ENCODE results near the gene POU4F1. TPM values are rescaled to one million over a fixed set of nuclear protein-coding genes. Genes with fewer than 3 reads are reported as not detected.

POU4F1 gene
- total and polyA plus RNA-seq, 2 donors (not counting 3 experiments of a cell fraction or from before 2014, with no cell fraction given) = 0.30 to 1.1 TPM

DNA sequence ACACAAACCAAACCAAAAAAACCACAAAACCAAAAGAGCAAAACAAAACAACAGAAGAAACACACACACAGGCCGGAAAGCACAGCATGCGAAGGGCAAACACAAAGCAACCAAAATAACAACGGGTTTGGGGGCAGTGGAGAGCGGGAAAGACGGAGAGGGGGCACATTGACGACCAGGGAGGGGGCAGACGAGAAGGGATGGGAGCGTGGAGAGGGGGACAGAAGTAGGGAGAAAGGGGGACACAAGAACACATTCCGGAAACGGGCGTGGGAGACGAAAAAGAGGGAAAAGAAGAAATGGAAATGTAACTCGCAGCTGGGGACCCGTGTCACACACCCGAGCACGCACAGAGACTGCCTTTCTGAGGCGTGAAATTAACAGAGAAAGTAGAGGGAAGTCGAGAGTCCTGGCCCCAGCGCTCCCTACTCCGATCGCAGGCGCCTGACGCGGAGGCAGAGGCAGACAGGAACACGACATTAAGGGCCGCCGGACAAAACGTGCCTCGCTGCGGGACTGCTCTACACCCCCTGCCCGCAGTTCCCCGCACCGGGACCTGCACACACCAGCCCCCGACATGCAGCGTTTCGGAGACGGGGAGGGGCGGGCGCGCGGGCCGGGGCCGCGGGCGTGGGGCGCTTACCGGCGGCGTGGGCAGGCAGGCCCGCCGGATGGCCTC, 652 bp downstream of the POU4F1 start:
- Histone ChIP-seq H3K9ac (replicated peaks; ENCODE audit: extremely low read depth, insufficient read depth, low read length) (no peak overlapping the region), H3K9me3 (replicated peaks; ENCODE audit: control insufficient read depth, insufficient read depth, low read length) (no peaks in the 10 kb centered on the region), H3K4me1 (ENCODE audit: control insufficient read depth, extremely low read depth, insufficient read depth, low read length) (no peaks in the 10 kb centered on the region), H3K9me1 (replicated peaks; ENCODE audit: control insufficient read depth, extremely low read depth, insufficient read depth, low read length) (no peaks in the 10 kb centered on the region), H3K36me3 (ENCODE audit: control insufficient read depth in 2 of 2, extremely low read depth in 1 of 2, insufficient read depth in 2 of 2, low read length in 2 of 2) (no peaks in the 10 kb centered on the region), H3K27ac (ENCODE audit: insufficient read depth, low read depth, low read length) (no peak overlapping the region), H4K20me1 (replicated peaks; ENCODE audit: control insufficient read depth, extremely low read depth, insufficient read depth, low read length) (no peaks in the 10 kb centered on the region), H3K27me3 (ENCODE audit: control insufficient read depth in 2 of 2, insufficient read depth in 2 of 2, low read length in 2 of 2) (peaks cover 76 to 91% of the 10 kb centered on the region in 2 experiments), H3K4me2 (ENCODE audit: insufficient read depth, low read length) (peak overlapping the region; percentile 57), H3K79me2 (ENCODE audit: control insufficient read depth, insufficient read depth, low read length) (no peaks in the 10 kb centered on the region), H2AFZ (ENCODE audit: low read depth, low read length) (peak overlapping the region; percentile 55), H3K4me3 (replicated peaks in 1 of 3; ENCODE audit: insufficient read depth in 1 of 3, low read depth in 1 of 3, low read length in 3 of 3) (peak overlapping the region; percentile 11 to 39 (median 33))
- BruUV-seq (replicated peaks) = no TSS peak
- POLR2A ChIA-PET = no interaction called here
- intact Hi-C loops (cut with micrococcal nuclease) (loop anchor here (5.0 kb wide), 1 partner anchor 470 kb away; no protein-coding TSS in a partner anchor), dilution Hi-C loops (cut with MboI; ENCODE audit: extremely low pct_ligation_motif_present, low sequenced_read_pairs) (no loop called here)
- no peak for FAIRE-seq
- CTCF ChIA-PET = interaction anchor here (1.0 to 1.2 kb wide), 2 partner anchors 10 to 465 kb away, joined by 3 to 4 read pairs; no protein-coding TSS in a partner anchor
- no peak for DNase-seq (ENCODE audit: low read depth, low spot score)
- TF ChIP-seq EZH2 (IDR thresholded peaks at IDR 0.05; ENCODE audit: borderline replicate concordance, low read depth, low read length, severe bottlenecking) (peak; percentile 99), GATA2 (IDR thresholded peaks at IDR 0.05; ENCODE audit: insufficient read depth, insufficient read length, low read depth, low read length) (no peak)
- TF ChIP-seq, protein P1, sequence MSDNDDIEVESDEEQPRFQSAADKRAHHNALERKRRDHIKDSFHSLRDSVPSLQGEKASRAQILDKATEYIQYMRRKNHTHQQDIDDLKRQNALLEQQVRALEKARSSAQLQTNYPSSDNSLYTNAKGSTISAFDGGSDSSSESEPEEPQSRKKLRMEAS (IDR thresholded peaks at IDR 0.05; ENCODE audit: insufficient read depth, insufficient read length) = no peak

DNA sequence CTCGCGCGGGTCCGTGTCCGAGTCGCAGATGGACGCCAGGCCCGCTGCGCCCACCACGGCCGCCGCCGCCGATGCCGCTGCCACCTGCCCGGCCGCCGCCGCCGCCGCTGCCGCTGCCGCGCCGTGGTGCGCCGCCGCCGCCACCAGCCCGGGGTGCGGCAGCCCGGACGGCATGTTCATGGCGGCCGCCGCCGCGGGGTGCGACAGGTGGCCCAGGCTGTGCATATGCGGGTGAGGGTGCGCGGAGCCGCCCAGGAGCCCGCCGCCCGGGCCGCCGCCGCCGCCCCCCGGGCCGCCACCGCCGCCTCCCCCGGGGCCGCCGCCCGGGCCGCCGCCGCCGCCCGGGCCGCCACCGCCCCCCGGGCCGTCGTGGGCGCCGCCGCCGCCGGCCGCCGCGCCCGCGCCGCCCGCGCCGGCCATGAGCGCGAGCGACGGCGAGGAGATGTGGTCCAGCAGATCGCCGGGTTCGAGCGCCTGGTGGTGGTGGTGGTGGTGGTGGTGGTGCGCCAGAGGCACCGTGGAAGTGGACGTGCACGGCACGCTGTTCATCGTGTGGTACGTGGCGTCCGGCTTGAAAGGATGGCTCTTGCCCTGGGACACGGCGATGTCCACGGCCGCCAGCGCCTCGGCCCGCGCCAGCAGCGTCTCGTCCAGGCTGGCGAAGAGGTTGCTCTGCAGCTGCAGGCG, 1.3 kb downstream of the POU4F1 start:
- no peak for DNase-seq (ENCODE audit: low read depth, low spot score)
- H3K27me3 ChIP-seq (ENCODE audit: control insufficient read depth in 2 of 2, insufficient read depth in 2 of 2, low read length in 2 of 2) = peaks cover 79 to 96% of the 10 kb centered on the region in 2 experiments
- FAIRE-seq = no peak
- no peaks in the 10 kb centered on the region for H4K20me1 ChIP-seq (replicated peaks; ENCODE audit: control insufficient read depth, extremely low read depth, insufficient read depth, low read length)
- H3K9me1 ChIP-seq (replicated peaks; ENCODE audit: control insufficient read depth, extremely low read depth, insufficient read depth, low read length) = no peaks in the 10 kb centered on the region
- TF ChIP-seq MYC (IDR thresholded peaks at IDR 0.05; ENCODE audit: low read depth, low read length) (no peak), FOS (IDR thresholded peaks at IDR 0.05; ENCODE audit: borderline replicate concordance, insufficient read depth, low read length) (no peak), EZH2 (IDR thresholded peaks at IDR 0.05; ENCODE audit: borderline replicate concordance, low read depth, low read length, severe bottlenecking) (no peak), GATA2 (IDR thresholded peaks at IDR 0.05; ENCODE audit: insufficient read depth, insufficient read length, low read depth, low read length) (no peak), JUN (IDR thresholded peaks at IDR 0.05; ENCODE audit: borderline replicate concordance, insufficient read depth, insufficient read length, low read depth) (no peak), POLR2A (IDR thresholded peaks at IDR 0.05; ENCODE audit: low read depth, low read length) (no peak), POLR2AphosphoS5 (IDR thresholded peaks at IDR 0.05; ENCODE audit: insufficient read depth, low read depth, low read length) (no peak)
- TF ChIP-seq, protein P1 (IDR thresholded peaks at IDR 0.05; ENCODE audit: insufficient read depth, insufficient read length) = no peak
- TF ChIP-seq, protein P2, sequence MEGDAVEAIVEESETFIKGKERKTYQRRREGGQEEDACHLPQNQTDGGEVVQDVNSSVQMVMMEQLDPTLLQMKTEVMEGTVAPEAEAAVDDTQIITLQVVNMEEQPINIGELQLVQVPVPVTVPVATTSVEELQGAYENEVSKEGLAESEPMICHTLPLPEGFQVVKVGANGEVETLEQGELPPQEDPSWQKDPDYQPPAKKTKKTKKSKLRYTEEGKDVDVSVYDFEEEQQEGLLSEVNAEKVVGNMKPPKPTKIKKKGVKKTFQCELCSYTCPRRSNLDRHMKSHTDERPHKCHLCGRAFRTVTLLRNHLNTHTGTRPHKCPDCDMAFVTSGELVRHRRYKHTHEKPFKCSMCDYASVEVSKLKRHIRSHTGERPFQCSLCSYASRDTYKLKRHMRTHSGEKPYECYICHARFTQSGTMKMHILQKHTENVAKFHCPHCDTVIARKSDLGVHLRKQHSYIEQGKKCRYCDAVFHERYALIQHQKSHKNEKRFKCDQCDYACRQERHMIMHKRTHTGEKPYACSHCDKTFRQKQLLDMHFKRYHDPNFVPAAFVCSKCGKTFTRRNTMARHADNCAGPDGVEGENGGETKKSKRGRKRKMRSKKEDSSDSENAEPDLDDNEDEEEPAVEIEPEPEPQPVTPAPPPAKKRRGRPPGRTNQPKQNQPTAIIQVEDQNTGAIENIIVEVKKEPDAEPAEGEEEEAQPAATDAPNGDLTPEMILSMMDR (IDR thresholded peaks at IDR 0.05; ENCODE audit: extremely low read depth in 1 of 2, insufficient read depth in 1 of 2, low read depth in 1 of 2, low read length in 2 of 2) = no peak
- H3K79me2 ChIP-seq (ENCODE audit: control insufficient read depth, insufficient read depth, low read length) = no peaks in the 10 kb centered on the region
- no TSS peak for BruUV-seq (replicated peaks)
- CTCF ChIA-PET = no interaction called here
- H3K4me3 ChIP-seq (replicated peaks in 1 of 3; ENCODE audit: insufficient read depth in 1 of 3, low read depth in 1 of 3, low read length in 3 of 3) = peak overlapping the region in 1 of 3 experiments; percentile 39
- no peaks in the 10 kb centered on the region for H3K4me1 ChIP-seq (ENCODE audit: control insufficient read depth, extremely low read depth, insufficient read depth, low read length)
- dilution Hi-C loops (cut with MboI; ENCODE audit: extremely low pct_ligation_motif_present, low sequenced_read_pairs) = no loop called here
- intact Hi-C loops (cut with micrococcal nuclease) = loop anchor here (5.0 kb wide), 1 partner anchor 470 kb away; no protein-coding TSS in a partner anchor
- POLR2A ChIA-PET = no interaction called here
- no peak overlapping the region for H3K27ac ChIP-seq (ENCODE audit: insufficient read depth, low read depth, low read length)
- peak overlapping the region; percentile 55 for H2AFZ ChIP-seq (ENCODE audit: low read depth, low read length)
- H3K9ac ChIP-seq (replicated peaks; ENCODE audit: extremely low read depth, insufficient read depth, low read length) = no peak overlapping the region
- H3K9me3 ChIP-seq (replicated peaks; ENCODE audit: control insufficient read depth, insufficient read depth, low read length) = no peaks in the 10 kb centered on the region
- H3K36me3 ChIP-seq (ENCODE audit: control insufficient read depth in 2 of 2, extremely low read depth in 1 of 2, insufficient read depth in 2 of 2, low read length in 2 of 2) = no peaks in the 10 kb centered on the region
- no peak overlapping the region for H3K4me2 ChIP-seq (ENCODE audit: insufficient read depth, low read length)
